Heart left ventricle (tissue), 16 donors: ENCODE results near the gene PHF20. TPM values are rescaled to one million over a fixed set of nuclear protein-coding genes. Genes with fewer than 3 reads are reported as not detected.
"Not testable (repeated sequence)": the region's sequence is repeated elsewhere in the genome, so short reads cannot be mapped to it uniquely, and the experiment has no call there.

Source experiments
- ATAC-seq, 4 donors: fragments of 200-7000 bp; cut with Tn5 transposase; one replicate each; pipeline ENCODE4 v1.9.1; 2020 to 2022; ENCODE audit warnings: moderate library complexity in 4 of 4, mild to moderate bottlenecking in 3 of 4, moderate number of reproducible peaks in 1 of 4
- DNase-seq, 5 donors: peaks; one replicate each; pipeline ENCODE4 v3.0.0-alpha.2; 2020
- H3K27ac ChIP-seq, 12 donors: fragments of 200-600 bp; sonication (generic) in 4 of 12; one replicate each; pipeline versions ENCODE4 v1.5.0 to v1.8.0; 2016 to 2022; ENCODE audit warnings: mild to moderate bottlenecking in 2 of 12
- H3K27me3 ChIP-seq, 9 donors: fragments of 200-600 bp; sonication (generic) in 2 of 9; one replicate each; pipeline versions ENCODE4 v1.5.1 to v1.8.0; 2016 to 2022; ENCODE audit warnings: mild to moderate bottlenecking in 3 of 9
- H3K36me3 ChIP-seq, 9 donors: fragments of 200-600 bp; sonication (generic) in 2 of 9; one replicate each; pipeline versions ENCODE4 v1.5.0 to v1.8.0; 2018 to 2022; ENCODE audit warnings: mild to moderate bottlenecking in 2 of 9
- H3K4me1 ChIP-seq, 12 donors: fragments of 200-600 bp; sonication (generic) in 4 of 12; one replicate each; pipeline versions ENCODE4 v1.5.0 to v1.8.0; 2016 to 2022; ENCODE audit warnings: mild to moderate bottlenecking in 3 of 12
- H3K4me3 ChIP-seq, 12 donors: fragments of 200-600 bp; sonication (generic) in 4 of 12; one replicate each; pipeline versions ENCODE4 v1.5.0 to v1.8.0; 2017 to 2022; ENCODE audit warnings: mild to moderate bottlenecking in 9 of 12, moderate library complexity in 4 of 12
- H3K9me3 ChIP-seq, 12 donors: fragments of 200-600 bp; sonication (generic) in 4 of 12; one replicate each; pipeline versions ENCODE4 v1.5.0 to v1.8.0; 2016 to 2022; ENCODE audit warnings: mild to moderate bottlenecking in 1 of 12
- POLR2A ChIP-seq, 2 donors: fragments of 450-650 bp; IDR thresholded peaks; one replicate each; pipeline ENCODE4 v1.6.1; 2017; ENCODE audit warnings: antibody characterized with exemption in 2 of 2, mild to moderate bottlenecking in 2 of 2, moderate library complexity in 2 of 2
- WGBS, 4 donors: extraction: QIAGEN DNeasy Blood & Tissue Kit in 2 of 4; methylation state at CpG; one replicate each; pipeline versions ENCODE4 v1.1.5 to v1.1.7; 2013 to 2018; 5-methylcytosine and 5-hydroxymethylcytosine counted together
- intact Hi-C, 10 donors: fragments of 100-400 bp; cut with DNase I; formaldehyde crosslinking; loops; one replicate each; pipeline versions ENCODE4 v1.11.1 to v1.14.2; 2022
- polyA plus RNA-seq, 2 donors: library from polyadenylated mRNA; stranded (reverse); fragments of 200-250 nt; gene quantifications; one replicate each; pipeline ENCODE4 v1.2.3, GENCODE V29; 2013
- total RNA-seq, 9 donors: library from RNA; depleted of rRNA in 2 of 9; stranded (reverse); fragments of >200 nt in 2 of 9; fragmentation: NEBNext Ultra II Directional in 3 of 9; extraction: Animal tissue kit (Norgen Biotek cat#: 25700) in 3 of 9; gene quantifications; one replicate each; pipeline versions ENCODE4 v1.1.0 to v1.2.4, GENCODE V29; 2016 to 2023
- TF ChIP-seq, protein P1 (sequence below), 12 donors: fragments of 200-600 bp; sonication (generic) in 4 of 12; IDR thresholded peaks; one replicate each; pipeline versions ENCODE4 v1.5.0 to v1.8.0; 2018 to 2022; ENCODE audit warnings: antibody characterized with exemption in 12 of 12, mild to moderate bottlenecking in 5 of 12
- donor health status: ischemic (EF 13 %, LVEDD 7.1; RV severe dilation, severe dysfunction).
- donor health status: healthy with polysubstance abuse.
- donor health status: DM: no; HTN: yes; CAD: no.
- donor health status: DM: no; HTN: no; CAD: no.
- donor health status: ischemic (EF 25% LVEDD 6.9; RV normal size, moderate dysfunction).
- donor health status: ischemic (EF 25% LVEDD 5.7; RV mildly dilated, moderate dysfunction).
- donor health status: healthy.
- donor health status: DM: yes; HTN: yes; CAD: no.
- donor health status: ischemic (EF 35%, LVEDD 5.7; RV mildly dilated, moderate dysfunction).
- donor health status: nonischemic (EF 11% LVEDD 7.7; RV severe dilation, severe dysfunction).
- donor health status: DM: yes; HTN: yes; CAD: no.
- donor health status: PGD.
- donor health status: ischemic (EF 29% LVEDD 5.4; RV normal size, mild dysfunction).
- donor health status: nonischemic (EF 23%, LVEDD 6.1; RV moderate dilation, normal function).

PHF20 gene
- total and polyA plus RNA-seq, 11 donors = 25.8 to 48.9 (median 36.5) TPM

GRCh38 chr20:35892871-35893270 lies 121.1 kb downstream of the PHF20 start:
- Histone ChIP-seq H3K27me3 (no peaks in the 10 kb centered on the region), H3K36me3 (peaks cover 0 to 20% (median 0%) of the 10 kb centered on the region in 9 donors), H3K9me3 (no peaks in the 10 kb centered on the region), H3K27ac (no peak overlapping the region), H3K4me1 (no peaks in the 10 kb centered on the region), H3K4me3 (no peak overlapping the region)
- WGBS, 4 donors = 92% methylated on average over 3 of the region's 3 CpGs
- no peak for ATAC-seq
- TF ChIP-seq, protein P1, sequence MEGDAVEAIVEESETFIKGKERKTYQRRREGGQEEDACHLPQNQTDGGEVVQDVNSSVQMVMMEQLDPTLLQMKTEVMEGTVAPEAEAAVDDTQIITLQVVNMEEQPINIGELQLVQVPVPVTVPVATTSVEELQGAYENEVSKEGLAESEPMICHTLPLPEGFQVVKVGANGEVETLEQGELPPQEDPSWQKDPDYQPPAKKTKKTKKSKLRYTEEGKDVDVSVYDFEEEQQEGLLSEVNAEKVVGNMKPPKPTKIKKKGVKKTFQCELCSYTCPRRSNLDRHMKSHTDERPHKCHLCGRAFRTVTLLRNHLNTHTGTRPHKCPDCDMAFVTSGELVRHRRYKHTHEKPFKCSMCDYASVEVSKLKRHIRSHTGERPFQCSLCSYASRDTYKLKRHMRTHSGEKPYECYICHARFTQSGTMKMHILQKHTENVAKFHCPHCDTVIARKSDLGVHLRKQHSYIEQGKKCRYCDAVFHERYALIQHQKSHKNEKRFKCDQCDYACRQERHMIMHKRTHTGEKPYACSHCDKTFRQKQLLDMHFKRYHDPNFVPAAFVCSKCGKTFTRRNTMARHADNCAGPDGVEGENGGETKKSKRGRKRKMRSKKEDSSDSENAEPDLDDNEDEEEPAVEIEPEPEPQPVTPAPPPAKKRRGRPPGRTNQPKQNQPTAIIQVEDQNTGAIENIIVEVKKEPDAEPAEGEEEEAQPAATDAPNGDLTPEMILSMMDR (IDR thresholded peaks at IDR 0.05) = no peak
- TF ChIP-seq POLR2A (IDR thresholded peaks at IDR 0.05) = no peak
- DNase-seq = no peak
- intact Hi-C loops = no loop called here

DNA sequence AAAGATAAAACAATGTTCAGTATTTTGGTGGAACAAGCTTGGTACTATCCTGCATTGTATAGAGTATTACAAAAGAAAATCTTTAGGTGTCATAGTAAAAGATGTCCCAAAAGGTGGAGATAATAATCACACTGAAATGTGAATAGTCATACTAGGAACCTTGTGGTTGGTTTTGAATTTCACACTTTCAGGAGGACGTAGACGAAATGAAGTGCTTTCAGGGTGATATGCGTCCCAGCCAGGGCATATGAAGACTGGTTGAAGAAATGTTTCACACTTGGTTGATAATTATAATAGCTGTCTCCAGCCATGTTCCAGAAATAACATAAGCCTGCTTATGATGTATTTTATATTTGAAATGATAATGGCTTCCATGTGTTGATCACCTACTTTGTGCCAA lies 122.1 kb downstream of the PHF20 start:
- H3K36me3 ChIP-seq = peaks cover 0 to 25% (median 0%) of the 10 kb centered on the region in 9 donors
- ATAC-seq = no peak
- TF ChIP-seq, protein P1 (IDR thresholded peaks at IDR 0.05) = no peak
- TF ChIP-seq POLR2A (IDR thresholded peaks at IDR 0.05) = no peak
- intact Hi-C loops = no loop called here
- no peak for DNase-seq
- no peaks in the 10 kb centered on the region for H3K27me3 ChIP-seq
- H3K9me3 ChIP-seq = no peaks in the 10 kb centered on the region
- no peak overlapping the region for H3K27ac ChIP-seq
- no peak overlapping the region for H3K4me3 ChIP-seq
- H3K4me1 ChIP-seq = no peaks in the 10 kb centered on the region
- WGBS, 4 donors = 66 to 82% (median 79%) methylated on average over 3 of the region's 3 CpGs

DNA sequence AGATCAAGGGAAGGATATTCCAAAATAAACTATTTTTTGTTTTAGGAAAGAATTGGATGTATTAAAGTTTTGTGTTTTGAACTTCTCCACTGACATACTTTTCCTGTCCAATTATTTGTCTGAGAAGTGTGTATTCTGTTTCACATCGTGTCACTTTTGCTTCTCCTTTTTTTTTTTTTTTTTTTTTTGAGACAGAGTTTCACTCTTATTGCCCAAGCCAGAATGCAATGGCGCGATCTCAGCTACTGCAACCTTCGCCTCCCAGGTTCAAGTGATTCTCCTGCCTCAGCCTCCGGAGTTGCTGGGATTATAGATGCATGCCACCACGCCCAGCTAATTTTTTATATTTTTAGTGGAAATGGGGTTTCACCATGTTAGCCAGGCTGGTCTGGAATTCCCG lies 123.7 kb downstream of the PHF20 start:
- DNase-seq, H3K9me3 ChIP-seq, intact Hi-C loops, H3K4me3 ChIP-seq, H3K27ac ChIP-seq, H3K4me1 ChIP-seq, ATAC-seq, H3K27me3 ChIP-seq: not testable (repeated sequence)
- WGBS, 4 donors = 91 to 95% (median 93%) methylated on average over 7 of the region's 7 CpGs
- peaks cover 0 to 37% (median 13%) of the 10 kb centered on the region in 9 donors for H3K36me3 ChIP-seq

DNA sequence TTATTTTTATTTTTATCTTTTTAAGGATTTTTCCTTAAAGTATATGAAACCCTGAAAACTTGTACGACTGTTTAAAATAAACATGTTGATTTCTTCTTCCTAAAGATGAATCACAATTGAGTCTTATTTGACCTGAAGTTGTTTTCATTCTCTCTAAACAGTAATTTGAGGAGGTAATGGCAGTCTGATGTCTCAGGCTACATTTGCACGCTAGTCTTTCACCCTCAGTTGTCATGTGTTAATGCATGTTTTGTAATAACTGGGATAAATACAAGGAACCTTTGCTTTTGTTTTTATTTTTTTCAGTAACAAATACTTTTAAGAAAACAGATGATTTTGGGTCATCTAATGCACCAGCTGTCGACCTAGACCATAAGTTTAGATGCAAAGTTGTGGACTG lies 127.2 kb downstream of the PHF20 start:
- no peak for ATAC-seq
- WGBS, 4 donors = 95 to 97% (median 95%) methylated on average over 3 of the region's 3 CpGs
- peaks cover 0 to 15% (median 0%) of the 10 kb centered on the region in 12 donors for H3K4me1 ChIP-seq
- no peak overlapping the region for H3K27ac ChIP-seq
- DNase-seq = no peak
- TF ChIP-seq, protein P1 (IDR thresholded peaks at IDR 0.05) = no peak
- no peak for TF ChIP-seq POLR2A (IDR thresholded peaks at IDR 0.05)
- H3K36me3 ChIP-seq = peaks cover 0 to 26% (median 14%) of the 10 kb centered on the region in 9 donors
- intact Hi-C loops = no loop called here
- no peak overlapping the region for H3K4me3 ChIP-seq
- H3K27me3 ChIP-seq = no peaks in the 10 kb centered on the region
- H3K9me3 ChIP-seq = no peaks in the 10 kb centered on the region

- DNase-seq, H3K9me3 ChIP-seq, intact Hi-C loops, ATAC-seq, H3K4me3 ChIP-seq, H3K27me3 ChIP-seq: not testable (repeated sequence)
- Histone ChIP-seq H3K36me3 (peaks cover 0 to 28% (median 10%) of the 10 kb centered on the region in 9 donors), H3K4me1 (peaks cover 0 to 22% (median 0%) of the 10 kb centered on the region in 12 donors), H3K27ac (peak overlapping the region in 1 of 12 donors; percentile 10)
- 94 to 98% (median 95%) methylated on average over 4 of the region's 4 CpGs for WGBS, 4 donors
Observed at GRCh38 chr20:35901230-35901629, 129.4 kb downstream of the PHF20 start.
